OCI-LY3 (cell line): ENCODE data around the gene R3HDM4.

Source experiments
- CTCF ChIP-seq: fragments of 200-600, 300-600 bp; sonication (generic); IDR thresholded peaks from 2 replicates; pipeline ENCODE4 v1.5.1; 2014; ENCODE audit warnings: antibody characterized with exemption, low read length, low read depth
- EZH2phosphoT487 ChIP-seq: fragments of 200-600 bp; shearing (Covaris generic); IDR thresholded peaks from 2 replicates; pipeline ENCODE4 v1.6.1; 2018; ENCODE audit warnings: antibody characterized with exemption, mixed run types, low read depth

- no peak for TF ChIP-seq CTCF
- no peak for TF ChIP-seq EZH2phosphoT487
These were observed 40.6 kb downstream of the R3HDM4 start for GRCh38 chr19:872266-872951.
